CD4-positive, alpha-beta T cell treated with Interleukin-17A for 1 hour (primary cell): ENCODE results near the gene ALG14.

Experiments used
- DNase-seq: peaks from one replicate; pipeline ENCODE4 v3.0.0-alpha.2; 2020

ALG14 gene

DNA sequence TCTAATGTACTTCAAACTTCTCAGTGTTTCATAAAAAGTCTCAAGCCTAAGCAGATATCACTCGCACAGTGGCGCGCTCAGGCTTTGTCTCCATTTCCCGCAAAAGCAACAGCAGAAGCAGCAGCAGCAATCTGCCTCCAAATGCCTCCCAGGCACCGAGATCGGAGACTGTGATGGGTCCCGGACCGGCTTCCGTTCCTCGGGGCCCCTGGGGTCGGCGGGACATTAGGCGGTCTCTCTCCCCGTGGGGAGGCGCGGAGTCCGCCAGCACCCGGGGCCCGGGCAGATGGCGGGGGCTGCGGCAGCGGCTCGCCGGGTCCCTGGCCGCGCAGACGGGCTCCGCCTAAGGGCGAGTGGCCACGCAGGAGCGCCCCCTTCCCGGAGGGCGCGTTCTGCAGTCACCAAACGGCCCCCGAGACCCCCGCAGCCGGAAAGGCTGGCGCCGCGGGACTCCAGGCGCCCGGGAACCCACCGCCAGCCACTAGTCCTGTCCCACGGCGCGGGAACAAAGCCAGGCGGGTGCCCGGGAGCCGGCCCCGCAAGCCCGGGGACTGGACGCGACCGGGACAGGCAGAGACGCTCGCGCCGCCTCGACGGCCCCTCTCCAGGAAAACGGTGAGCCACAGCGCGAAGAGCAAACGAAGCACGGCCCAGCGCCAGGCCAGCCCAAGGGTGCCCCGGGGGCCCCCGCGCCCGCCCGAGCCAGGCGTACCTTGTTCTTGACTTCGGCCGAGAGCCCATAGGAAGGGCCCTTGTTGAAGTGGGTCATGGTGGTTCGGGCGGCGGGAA lies 146.4 kb downstream of the ALG14 start:
- DNase-seq: peak; percentile 7

DNA sequence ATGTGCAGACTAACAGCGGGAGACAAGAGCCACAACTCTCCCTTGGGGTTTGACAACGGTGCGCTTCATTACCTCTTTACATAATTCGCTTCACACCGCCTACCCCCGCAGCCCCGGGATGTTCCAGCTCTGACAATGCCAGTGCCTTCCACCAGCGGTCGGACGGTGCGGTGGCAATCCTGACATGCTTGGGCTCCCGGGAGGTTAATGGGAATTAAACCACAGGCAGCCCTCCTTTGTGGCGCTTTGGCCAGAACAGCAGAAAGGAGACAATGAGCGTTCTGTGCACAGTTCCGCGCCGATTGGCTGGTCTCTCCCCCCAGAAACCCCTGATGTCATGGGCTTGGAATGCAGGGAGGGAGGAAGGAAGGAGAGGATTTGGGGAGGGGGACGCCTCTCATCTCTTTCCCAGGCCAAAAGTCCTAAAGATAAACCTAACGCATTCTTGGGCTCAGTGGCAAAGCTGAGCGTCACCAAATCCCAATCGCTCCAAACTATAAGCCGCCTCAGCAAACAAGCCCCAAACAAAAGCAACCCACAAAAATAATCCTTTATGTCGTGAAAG lies 147.1 kb downstream of the ALG14 start:
- no peak for DNase-seq

DNA sequence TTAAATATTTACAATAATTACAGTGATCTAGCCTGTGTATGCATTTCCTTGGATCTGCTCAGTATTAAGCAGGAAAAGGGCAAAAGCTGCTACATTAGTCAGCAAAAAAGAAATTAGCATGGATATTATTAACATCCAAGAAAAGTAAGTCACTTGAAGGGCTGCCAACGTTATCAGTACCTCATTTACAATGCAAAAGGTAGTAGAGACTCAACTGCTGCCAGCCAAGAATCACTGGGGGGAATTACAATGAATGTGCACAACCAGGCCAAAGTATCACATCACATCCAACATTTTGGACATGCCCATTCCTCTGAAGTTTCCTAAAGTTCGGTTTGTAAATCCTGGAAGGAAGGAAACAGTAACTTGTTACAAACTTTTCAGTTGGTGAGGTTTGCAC lies 147.7 kb downstream of the ALG14 start:
- no peak for DNase-seq
